GM21717 (cell line): ENCODE data around the gene KISS1R.
"Not testable (repeated sequence)": the region's sequence is repeated elsewhere in the genome, so short reads cannot be mapped to it uniquely, and the experiment has no call there.

ENCODE experiments used
- ATAC-seq: cut with Tn5 transposase; IDR thresholded peaks from one replicate; pipeline ENCODE4 v1.9.1; 2021; ENCODE audit warnings: mild to moderate bottlenecking, moderate library complexity; ENCODE audit not compliant: unreplicated experiment

KISS1R gene

GRCh38 chr19:952049-952679 is 35.0 kb downstream of the KISS1R start:
- no peak for ATAC-seq

- ATAC-seq = no peak
These were observed 35.7 kb downstream of the KISS1R start for GRCh38 chr19:952680-953444.

GRCh38 chr19:953445-954271 is 36.5 kb downstream of the KISS1R start:
- ATAC-seq = no peak

GRCh38 chr19:954272-954671 is 37.1 kb downstream of the KISS1R start:
- ATAC-seq = no peak

- no peak for ATAC-seq
These were observed 37.8 kb downstream of the KISS1R start for GRCh38 chr19:954672-955494.

- ATAC-seq = no peak
These were observed 39.0 kb downstream of the KISS1R start for GRCh38 chr19:955803-956765.

- no peak for ATAC-seq
These were observed 39.8 kb downstream of the KISS1R start for GRCh38 chr19:956766-957440.

- ATAC-seq = not testable (repeated sequence)
These were observed 40.4 kb downstream of the KISS1R start for GRCh38 chr19:957578-957977.

- no peak for ATAC-seq
These were observed 42.1 kb downstream of the KISS1R start for GRCh38 chr19:958967-959855.

GRCh38 chr19:960020-960419 is 42.9 kb downstream of the KISS1R start:
- ATAC-seq = no peak

- no peak for ATAC-seq
These were observed 43.4 kb downstream of the KISS1R start for GRCh38 chr19:960601-960938.

GRCh38 chr19:961866-962620 is 44.9 kb downstream of the KISS1R start:
- ATAC-seq = no peak

- no peak for ATAC-seq
These were observed 45.7 kb downstream of the KISS1R start for GRCh38 chr19:962683-963400.

- no peak for ATAC-seq
These were observed 46.4 kb downstream of the KISS1R start for GRCh38 chr19:963486-963951.

- no peak for ATAC-seq
These were observed 47.0 kb downstream of the KISS1R start for GRCh38 chr19:964116-964520.

- no peak for ATAC-seq
These were observed 47.9 kb downstream of the KISS1R start for GRCh38 chr19:964761-965694.
